GM18526 (cell line): ENCODE results near the gene SAG.

Experiments
- POLR2A ChIP-seq: IDR thresholded peaks from 3 replicates; pipeline ENCODE4 v1.6.1; 2011; ENCODE audit not compliant: insufficient read length; ENCODE audit errors: extremely low read depth

The SAG gene

GRCh38 chr2:233278921-233279320 is 28.7 kb upstream of the SAG start:
- TF ChIP-seq POLR2A, result no peak

GRCh38 chr2:233280114-233280693 is 27.4 kb upstream of the SAG start:
- TF ChIP-seq POLR2A, result no peak

GRCh38 chr2:233281553-233281952 is 26.1 kb upstream of the SAG start:
- TF ChIP-seq POLR2A, result no peak

- TF ChIP-seq POLR2A, result no peak
Measured at GRCh38 chr2:233281992-233282603, 25.5 kb upstream of the SAG start.

- TF ChIP-seq POLR2A, result no peak
Measured at GRCh38 chr2:233285921-233286320, 21.7 kb upstream of the SAG start.

- no peak for TF ChIP-seq POLR2A
Measured at GRCh38 chr2:233287871-233288270, 19.7 kb upstream of the SAG start.

GRCh38 chr2:233288663-233289062 is 19.0 kb upstream of the SAG start:
- no peak for TF ChIP-seq POLR2A

GRCh38 chr2:233289648-233290047 is 18.0 kb upstream of the SAG start:
- no peak for TF ChIP-seq POLR2A

GRCh38 chr2:233290051-233290845 is 17.4 kb upstream of the SAG start:
- no peak for TF ChIP-seq POLR2A

GRCh38 chr2:233295891-233296290 is 11.7 kb upstream of the SAG start:
- no peak for TF ChIP-seq POLR2A

- TF ChIP-seq POLR2A, result no peak
Measured at GRCh38 chr2:233297076-233297475, 10.5 kb upstream of the SAG start.

- TF ChIP-seq POLR2A, result no peak
Measured at GRCh38 chr2:233300401-233300800, 7.2 kb upstream of the SAG start.

GRCh38 chr2:233301248-233301647 is 6.4 kb upstream of the SAG start:
- no peak for TF ChIP-seq POLR2A

- TF ChIP-seq POLR2A, result no peak
Measured at GRCh38 chr2:233301811-233302210, 5.8 kb upstream of the SAG start.

- TF ChIP-seq POLR2A, result no peak
Measured at GRCh38 chr2:233303252-233303651, 4.4 kb upstream of the SAG start.

- TF ChIP-seq POLR2A, result no peak
Measured at GRCh38 chr2:233311241-233311926, 3.8 kb downstream of the SAG start.
